Right forelimb (tissue), 1 donor: ENCODE results near the gene DHPS.
A peak's percentile ranks its signal among the peaks of the same experiment; 100 is the strongest.
"Not testable (repeated sequence)": the region's sequence is repeated elsewhere in the genome, so short reads cannot be mapped to it uniquely, and the experiment has no call there.

Source experiments
- DNase-seq: peaks from one replicate; pipeline ENCODE4 v3.0.0-alpha.2; 2018

Gene DHPS

DNA sequence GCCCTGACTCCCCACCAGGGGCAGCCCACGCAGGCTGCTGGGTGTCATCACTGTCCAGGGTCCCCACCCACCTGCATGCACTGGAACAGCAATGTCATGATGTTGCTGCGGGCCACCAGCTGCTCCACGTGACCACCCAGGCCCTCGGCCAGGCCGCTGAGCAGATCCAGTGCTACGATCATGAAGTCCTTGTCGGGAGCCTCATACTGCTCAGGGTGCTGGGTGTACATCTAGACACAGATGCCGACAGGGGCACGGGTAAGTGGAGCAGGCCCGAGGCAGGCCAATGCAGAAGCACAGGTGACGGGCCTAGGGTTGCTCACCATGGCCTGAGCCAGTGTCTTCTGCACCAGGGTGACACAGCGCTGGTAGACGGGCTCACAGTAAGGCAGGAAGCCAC, 23.5 kb upstream of the DHPS start:
- DNase-seq = no peak

DNA sequence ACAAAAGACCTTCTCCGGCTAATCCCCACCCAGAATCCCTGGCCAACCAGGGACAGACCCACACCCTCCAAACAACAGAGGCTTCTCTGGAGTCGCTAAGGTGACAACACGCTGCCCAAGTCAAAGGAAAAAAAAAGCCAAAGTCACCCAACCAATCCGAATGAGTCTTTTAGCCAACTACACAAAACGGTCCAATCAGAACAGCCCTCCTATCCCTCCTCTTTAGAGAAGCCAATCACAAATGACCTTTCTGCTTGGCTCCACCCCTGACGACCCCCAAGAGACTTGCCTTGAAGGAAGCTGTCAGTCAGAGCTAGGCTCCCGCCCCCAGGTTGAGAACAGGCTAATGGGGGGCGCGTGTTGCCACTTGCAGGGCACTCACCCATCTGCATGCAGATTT, 21.4 kb upstream of the DHPS start:
- no peak for DNase-seq

DNA sequence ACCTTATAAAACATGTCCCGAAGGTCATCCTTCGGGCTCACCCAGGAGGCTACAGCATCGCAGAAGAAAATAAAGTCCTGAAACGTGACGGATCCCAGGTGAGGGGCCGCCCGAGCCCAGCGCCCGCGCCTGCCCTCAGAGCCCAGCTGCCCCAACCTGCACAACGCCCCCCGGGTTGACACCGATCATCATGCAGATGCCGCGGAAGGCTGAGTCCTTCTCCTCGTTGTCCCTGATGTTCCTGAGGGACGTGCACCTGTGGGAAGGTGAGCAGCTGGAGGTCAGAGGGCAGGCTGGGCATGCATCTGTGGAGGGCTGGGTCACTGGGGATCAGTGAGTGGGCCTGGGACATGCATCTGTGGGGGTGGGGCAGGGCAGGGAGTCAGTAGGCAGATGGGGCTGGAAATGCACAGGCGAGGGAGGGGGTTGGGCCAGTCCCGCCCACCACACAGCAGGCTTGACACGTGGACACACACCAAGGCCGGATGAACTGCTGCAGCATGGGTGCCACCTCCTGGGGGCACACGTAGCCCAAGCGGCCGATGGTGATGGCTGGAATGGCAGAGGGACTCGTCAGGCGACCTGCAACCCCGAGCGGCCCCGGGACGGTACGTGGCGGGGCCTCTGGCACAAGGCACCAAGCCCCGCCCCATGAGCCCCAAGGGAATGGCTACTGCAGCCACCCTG, 20.1 kb upstream of the DHPS start:
- DNase-seq = no peak

DNA sequence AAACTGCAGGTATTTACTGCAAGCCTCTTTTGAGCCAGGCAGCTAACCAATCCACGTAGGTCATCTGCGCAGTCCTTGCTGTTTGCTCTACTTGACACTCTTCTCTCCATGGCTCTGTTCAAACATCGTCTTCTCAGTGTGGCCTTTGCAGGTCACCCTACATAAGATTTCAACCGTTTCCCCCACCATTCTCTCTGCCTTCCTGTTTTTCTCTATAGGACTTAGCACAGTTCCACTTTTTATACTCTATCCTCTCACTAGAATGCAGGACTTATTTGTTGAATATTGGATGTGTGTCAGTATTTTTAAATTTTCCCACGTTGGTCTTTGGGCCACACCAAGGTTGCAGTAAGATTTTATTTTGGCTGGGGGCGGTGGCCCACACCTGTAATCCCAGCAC, 16.5 kb upstream of the DHPS start:
- DNase-seq = no peak

DNA sequence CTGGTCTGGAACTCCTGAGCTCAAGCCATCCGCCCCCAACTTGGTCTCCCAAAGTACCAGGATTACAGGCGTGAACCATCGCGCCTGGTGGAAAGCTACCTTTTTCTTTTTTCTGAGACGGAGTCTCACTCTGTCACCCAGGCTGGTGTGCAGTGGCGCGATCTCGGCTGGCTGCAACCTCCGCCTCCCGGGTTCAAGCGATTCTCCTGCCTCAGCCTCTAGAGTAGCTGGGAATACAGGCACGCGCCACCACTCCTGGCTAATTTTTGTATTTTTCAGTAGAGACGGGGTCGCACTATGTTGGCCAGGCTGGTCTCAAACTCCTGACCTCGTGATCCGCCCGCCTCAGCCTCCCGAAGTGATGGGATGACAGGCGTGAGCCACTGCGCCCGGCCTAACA, 15.7 kb upstream of the DHPS start:
- not testable (repeated sequence) for DNase-seq

DNA sequence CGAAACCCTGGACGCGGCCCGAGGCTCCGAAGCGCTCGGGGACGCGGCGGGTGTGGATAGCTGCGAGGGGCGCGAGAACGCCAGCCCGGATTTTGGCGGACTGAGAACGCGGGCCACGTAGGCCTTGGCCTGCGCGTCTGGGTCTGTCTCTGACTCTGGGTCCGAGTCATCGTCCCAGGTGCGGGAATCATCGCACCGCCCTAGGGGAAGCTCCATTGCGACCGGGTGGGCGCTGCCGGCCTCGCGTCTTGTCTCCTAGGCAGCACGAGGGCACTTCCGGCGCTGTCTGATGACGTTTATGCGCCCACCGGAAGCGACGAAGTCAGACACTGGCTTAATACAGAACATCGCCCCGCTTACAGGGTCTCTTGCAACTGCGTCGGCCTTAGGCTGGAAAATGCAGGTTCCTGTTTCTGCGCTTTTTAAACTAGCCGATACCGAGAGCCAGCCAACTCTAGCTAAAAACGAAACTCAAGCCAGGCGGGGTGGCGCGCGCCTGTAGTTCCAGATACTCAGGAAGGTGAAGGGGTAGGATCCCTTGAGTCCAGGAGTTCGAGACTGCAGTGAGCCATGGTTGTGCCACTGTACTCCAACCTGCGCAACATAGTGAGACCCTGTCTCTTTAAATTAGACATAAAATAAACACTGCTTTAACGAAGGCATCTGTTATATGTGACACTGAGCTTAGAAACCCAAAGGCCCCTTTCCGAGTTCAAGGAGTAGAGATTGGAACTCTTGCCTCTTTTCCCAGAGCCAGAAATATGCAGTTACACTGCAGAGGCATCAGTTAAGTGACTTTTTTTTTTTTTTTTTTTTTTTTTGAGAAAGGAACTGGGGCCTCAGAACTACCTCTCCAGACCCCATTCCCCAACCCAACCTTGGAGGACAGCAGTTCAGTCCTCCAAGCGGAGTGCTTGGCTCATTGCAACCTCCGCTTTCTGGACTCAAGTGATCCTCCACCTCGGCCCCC, 15.0 kb upstream of the DHPS start, which contains the start of gene FBXW9:
Gene FBXW9, minus strand, starts transcription at position 266 of the 970 bp plus-strand sequence. Its CDS starts 50 bp downstream, at position 216.
- peak; percentile 99 for DNase-seq

DNA sequence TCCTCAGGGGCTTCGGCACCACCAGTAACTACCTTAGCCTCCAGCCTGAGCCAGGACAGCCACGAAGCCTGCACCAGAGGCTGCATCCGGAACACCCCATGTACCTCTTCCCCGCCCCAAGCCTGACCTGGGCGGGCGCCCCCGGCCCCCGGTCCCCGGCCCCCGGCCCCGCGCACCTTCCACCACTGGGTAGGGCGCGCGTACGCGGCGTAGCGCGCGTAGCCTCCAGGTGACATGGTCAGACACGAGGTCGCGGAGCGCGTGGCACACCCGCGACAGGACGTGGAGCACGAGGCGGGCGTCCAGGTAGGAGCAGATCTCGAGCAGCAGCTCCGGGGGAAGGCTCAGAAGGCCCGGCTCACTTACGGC, 14.3 kb upstream of the DHPS start:
- DNase-seq = no peak

DNA sequence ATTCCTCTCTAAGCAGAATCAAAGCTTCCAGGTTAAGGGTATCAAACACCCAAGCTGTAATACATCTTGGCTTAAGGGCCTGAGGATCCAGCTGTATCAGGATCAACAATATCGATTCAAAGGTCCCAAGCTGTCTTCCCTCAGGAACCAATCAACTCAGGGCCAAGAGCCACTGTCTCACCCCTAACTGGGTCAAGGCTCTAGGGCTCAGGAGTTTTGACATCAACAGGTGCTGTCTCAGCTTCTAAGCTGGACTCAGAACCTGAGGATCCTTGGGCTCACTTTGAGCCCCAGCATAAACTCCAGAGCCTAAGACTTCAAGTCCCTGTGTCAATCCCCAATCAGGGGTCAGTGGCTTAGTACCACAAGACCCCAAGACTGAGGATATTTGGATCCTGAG, 13.8 kb upstream of the DHPS start:
- no peak for DNase-seq

DNA sequence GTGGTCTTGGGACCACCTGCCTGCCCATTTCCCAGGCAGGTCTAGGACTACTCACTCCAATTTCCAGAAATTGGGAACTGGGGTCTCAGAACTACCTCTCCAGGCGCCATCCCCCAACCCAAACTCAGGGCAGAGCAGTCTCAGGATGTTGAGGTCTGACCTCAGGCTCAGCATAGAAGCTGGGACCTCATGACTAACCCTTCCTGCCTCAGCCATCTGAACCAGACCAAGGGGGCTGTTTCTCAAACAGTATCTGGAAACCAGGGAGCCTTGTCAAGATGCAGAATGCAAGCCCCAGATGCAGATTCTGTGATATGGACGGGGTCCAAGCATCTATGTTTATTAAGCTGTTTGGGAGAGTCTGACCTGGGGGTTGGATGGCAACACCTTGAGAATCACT, 13.4 kb upstream of the DHPS start:
- no peak for DNase-seq

DNA sequence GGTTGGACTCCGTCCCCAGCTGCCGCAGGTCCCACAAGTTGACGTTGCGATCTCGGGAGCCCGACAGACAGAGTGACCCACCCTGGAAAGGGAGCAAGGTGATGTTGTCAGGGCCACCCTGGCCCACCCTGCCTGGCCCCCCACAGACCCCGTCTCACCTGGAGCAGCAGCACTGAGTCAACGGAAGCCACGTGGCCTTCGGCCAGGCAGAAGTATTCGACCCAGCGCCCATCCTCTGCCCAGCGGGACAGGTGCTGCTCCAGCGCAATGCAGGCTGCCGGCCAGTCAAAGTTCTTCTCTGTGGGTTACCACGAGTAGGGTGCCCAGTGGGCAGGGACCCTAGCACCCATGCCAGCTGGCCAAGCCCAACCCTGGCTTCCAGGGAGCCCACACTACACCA, 13.0 kb upstream of the DHPS start:
- no peak for DNase-seq

DNA sequence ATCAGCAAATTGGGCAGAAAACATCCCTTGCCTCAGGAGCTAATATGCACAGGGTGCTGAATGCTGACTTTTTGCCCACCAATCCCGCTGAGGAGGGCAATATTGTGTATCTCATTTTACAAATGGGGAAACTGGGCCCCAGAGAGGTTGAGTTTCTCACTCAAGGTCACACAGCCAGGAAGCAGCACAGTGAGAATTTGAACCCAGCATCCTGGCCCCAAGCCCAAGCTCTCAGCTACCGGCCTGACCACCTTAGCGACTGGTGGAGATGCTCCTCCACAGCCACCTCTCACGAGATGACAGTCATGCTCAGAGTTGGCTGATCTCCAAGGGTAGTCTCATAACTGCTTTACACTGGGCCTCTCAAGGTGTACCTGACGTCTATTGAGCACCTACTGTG, 11.3 kb upstream of the DHPS start:
- no peak for DNase-seq

DNA sequence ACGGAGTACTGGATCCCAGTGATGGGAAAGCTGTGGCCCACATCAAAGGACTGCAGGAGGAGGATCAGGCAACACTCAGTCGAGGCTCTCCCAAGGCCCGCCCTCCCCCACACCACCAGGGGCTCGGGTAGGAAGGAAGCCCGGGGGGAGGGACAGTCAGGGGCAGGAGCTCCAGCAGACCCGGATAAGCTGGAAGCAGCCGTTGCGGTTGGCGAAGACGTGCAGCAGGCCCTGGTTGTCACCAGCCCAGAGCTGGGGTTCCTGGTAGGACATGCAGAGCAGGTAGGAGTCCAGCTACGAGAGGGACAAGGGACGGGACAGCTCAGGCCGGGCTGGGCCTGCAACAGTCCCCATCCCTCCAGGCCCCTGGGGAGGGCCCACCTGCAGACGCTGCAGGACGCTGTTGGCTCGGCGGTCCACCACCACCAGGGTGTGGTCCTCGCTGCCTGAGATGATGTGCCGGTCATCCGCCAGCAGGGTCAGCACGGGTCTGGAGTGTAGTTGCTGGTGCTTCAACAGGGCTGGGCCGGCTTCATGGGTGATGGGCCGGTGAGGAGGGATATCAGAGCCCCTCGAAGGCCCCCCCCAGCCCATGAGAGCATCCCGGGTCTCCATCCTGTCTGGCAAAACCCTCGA, 8.0 kb upstream of the DHPS start:
- no peak for DNase-seq

DNA sequence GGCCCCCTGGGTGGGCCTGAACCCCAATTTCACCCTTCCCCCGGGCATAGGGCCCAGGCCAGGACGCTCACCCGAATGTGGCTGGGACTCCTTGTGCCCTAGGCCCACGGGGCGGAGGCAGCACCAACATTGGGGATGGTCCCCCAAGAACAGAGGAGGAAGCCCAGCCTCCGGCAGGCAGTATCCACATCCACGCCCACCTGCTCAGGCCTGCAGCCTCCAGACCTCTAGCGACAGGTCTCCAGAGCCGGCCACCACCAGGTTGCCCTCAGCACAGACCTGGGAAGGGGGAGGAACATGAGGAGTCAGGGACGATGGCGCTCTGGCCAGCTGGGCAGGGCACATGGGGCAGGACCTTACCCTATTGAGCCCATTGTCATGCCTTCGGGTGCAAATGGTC, 7.3 kb upstream of the DHPS start:
- no peak for DNase-seq

DNA sequence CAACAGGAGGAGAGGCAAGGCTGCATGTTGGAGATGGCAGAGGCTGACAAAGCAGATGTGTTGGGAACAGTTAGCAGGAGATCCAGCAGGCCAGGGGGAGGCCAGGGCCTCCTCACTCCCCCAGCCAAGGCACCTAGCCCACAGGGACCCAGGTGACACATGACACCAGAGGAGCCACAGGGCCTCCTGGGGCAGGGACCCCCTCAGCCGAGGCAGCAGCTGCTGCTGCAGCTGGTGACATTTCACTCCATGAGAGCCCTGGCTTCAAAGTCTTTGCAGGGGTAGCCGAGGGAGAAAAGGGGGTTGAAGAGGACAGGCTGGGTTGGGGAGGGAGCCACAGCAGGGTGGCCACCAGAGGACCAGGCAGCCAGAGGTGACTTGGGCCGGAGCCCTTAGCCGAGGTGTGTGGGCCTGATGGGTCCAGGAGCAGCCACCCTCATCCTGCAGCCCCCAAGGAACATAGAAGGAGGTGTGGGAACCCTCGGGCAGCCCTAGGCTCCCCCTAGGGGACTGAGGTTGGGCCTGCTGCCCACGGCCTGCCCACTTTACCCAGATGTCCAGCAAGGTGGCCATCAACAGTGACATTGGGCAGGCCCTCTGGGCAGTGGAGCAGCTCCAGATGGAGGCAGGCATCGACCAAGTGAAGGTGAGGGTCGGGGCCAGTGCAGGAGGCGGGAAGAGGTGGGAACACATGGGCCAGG, 6.0 kb upstream of the DHPS start, which contains the start of gene GNG14:
Gene GNG14, plus strand, starts transcription at position 503 of the 701 bp plus-strand sequence. Its CDS starts 51 bp downstream, at position 554.
- no peak for DNase-seq

DNA sequence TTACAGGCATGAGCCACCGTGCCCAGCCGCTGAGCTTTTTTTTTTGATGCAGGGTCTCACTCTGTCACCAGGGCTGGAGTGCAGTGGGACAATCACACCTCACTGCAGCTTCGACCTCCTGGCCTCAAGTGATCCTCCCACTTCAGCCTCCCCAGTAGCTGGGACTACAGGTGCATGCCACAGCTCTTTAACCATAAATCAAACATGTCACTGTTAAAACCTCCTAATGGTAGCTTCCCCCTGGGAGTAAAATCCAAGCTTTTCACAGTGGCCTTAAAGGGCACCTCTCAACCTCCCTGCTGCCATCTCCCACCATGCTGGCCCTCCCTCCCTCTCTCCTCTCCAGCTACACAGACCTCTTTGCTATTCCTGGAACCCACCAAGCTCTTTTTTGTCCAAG, 4.2 kb upstream of the DHPS start:
- no peak for DNase-seq

DNA sequence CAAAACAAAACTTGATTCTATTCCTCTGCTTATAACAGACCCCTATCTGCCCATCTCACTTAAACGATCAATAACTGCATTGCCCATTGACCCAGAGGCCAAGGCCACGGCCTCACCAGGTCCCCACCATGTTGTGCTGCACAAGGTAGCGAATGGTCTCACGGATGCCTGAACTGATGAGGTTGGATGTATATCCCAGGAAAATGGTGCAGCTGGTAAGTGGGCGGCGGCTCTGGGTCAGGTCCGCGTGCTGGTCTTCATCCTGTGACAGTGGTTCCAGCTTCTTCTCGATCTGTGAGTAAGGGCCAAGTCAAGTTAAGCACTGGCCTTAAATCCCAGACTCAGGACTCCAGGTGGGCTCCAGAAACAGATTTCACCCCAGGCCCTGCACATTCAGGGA, 1.6 kb downstream of the DHPS start:
- DNase-seq = no peak

DNA sequence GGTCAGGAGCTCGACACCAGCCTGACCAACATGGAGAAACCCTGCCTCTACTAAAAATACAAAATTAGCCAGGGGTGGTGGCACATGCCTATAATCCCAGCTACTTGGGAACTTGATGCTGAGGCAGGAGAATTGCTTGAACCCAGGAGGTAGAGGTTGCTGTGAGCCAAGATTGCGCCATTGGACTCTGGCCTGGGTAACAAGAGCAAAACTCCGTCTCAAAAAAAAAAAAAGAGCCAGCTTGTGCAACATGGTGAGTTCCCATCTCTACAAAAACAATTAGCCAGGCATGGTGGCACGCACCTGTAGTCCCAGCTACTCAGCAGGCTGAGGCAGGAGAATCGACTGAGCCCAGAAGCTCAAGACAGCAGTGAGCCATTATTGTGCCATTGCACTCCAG, 3.6 kb downstream of the DHPS start:
- DNase-seq = not testable (repeated sequence)

DNA sequence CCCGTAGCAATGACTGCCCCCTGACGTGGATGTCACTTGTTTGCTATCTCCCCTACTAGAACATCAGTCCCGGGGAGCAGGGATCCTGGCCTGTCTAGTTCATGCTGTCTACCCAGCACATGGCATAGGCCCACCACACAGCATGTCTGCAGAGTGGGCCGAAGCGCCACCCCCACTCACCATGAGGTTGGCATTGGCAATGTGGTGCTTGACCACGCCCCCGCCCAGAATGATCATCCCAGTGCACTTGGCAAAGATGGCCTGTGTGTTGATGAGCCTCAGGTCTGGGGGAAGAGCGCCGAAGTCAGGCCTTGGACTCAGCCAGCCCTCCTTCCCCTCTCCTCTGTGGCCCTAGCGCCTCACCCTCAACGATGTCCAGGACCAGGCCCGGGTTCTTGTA, 4.8 kb downstream of the DHPS start:
- no peak for DNase-seq

DNA sequence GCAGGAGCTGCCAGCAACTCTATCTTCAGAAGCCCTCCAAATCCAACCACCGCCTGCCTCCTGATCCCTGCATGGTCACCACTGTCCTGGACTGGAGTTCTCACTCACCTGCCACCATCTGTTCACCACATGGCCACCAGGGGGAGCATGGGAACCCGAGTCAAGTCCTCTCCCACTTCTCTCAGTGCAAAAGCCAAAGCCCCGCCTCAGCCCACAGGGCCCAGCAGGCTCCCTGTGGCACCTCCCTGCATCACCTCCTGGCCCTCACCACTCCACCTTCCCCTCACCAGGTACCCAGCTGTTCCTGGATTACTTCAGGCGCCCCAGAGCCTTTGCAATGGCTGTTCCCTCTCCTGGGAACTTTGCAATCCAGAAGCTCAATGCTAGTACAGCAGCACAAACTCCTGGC, 5.3 kb downstream of the DHPS start:
- peak; percentile 88 for DNase-seq

DNA sequence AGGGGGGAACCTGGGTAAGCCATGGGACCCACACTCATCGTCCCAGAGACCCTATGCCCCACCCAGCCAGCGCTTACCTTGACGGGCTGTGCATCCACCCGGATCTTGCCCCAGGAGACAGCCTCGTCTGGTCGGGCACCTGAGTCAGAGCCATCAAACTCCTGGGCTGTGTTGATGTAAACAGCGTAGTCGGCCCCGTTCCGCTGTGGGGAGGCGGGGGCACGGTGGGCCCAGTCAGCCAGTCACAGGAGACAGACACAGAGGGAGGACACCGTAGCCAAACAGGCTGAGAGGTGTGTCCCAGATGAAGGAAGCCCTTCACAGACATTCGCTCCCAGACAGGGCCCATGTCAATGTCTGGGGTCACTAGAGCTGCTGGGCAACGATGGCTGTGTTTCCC, 5.7 kb downstream of the DHPS start:
- no peak for DNase-seq

DNA sequence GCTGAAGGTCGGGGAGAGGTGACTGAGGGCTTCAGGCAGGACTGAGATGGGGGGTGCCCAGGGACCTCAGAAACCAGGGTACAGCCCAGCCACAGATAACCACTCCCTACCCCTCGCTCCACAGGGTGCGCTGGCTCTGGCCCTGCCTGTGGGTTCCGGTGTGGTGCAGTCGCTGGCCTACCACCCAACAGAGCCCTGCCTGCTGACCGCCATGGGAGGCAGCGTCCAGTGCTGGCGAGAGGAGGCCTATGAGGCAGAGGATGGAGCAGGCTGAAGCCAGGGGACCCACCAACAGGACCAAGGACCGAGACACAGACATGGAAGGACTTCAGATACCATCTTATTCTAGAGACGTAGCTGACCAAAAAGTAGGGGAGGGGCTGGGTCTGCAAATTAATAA, 6.3 kb downstream of the DHPS start:
- DNase-seq = no peak

DNA sequence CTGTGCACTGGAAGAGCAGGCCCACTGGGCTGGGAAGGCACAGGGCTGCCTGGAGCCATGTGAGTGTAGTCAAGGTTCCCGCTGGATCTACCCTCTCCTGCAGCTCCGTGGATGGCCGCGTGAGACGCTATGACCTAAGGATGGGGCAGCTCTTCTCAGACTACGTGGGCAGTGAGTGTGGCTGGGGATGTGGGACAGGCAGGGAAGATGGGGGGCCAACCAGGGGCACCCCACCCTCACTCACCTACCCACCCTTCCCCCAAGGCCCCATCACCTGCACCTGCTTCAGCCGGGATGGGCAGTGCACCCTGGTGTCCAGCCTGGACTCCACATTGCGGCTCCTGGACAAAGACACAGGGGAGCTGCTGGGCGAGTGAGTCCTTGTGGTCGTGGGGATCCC, 8.9 kb downstream of the DHPS start:
- no peak for DNase-seq
